GM12873 (cell line): ENCODE data around the gene JMJD6.

Source experiments
- TF ChIP-seq, protein P1 (sequence below): IDR thresholded peaks from 2 replicates; pipeline ENCODE4 v1.5.1; 2012; ENCODE audit warnings: low read depth, mild to moderate bottlenecking, moderate library complexity, low read length, control low read depth; ENCODE audit not compliant: insufficient read depth; ENCODE audit errors: missing control alignments

Gene JMJD6

GRCh38 chr17:76690596-76691280, 35.7 kb downstream of the JMJD6 start:
- TF ChIP-seq, protein P1, sequence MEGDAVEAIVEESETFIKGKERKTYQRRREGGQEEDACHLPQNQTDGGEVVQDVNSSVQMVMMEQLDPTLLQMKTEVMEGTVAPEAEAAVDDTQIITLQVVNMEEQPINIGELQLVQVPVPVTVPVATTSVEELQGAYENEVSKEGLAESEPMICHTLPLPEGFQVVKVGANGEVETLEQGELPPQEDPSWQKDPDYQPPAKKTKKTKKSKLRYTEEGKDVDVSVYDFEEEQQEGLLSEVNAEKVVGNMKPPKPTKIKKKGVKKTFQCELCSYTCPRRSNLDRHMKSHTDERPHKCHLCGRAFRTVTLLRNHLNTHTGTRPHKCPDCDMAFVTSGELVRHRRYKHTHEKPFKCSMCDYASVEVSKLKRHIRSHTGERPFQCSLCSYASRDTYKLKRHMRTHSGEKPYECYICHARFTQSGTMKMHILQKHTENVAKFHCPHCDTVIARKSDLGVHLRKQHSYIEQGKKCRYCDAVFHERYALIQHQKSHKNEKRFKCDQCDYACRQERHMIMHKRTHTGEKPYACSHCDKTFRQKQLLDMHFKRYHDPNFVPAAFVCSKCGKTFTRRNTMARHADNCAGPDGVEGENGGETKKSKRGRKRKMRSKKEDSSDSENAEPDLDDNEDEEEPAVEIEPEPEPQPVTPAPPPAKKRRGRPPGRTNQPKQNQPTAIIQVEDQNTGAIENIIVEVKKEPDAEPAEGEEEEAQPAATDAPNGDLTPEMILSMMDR: no peak

- TF ChIP-seq, protein P1: no peak
Measured at GRCh38 chr17:76689859-76690258, 36.5 kb downstream of the JMJD6 start.

- TF ChIP-seq, protein P1: no peak
Measured at GRCh38 chr17:76688165-76688622, 38.2 kb downstream of the JMJD6 start.

GRCh38 chr17:76687298-76688164, 38.9 kb downstream of the JMJD6 start:
- TF ChIP-seq, protein P1: no peak

- TF ChIP-seq, protein P1: no peak
Measured at GRCh38 chr17:76686538-76687297, 39.7 kb downstream of the JMJD6 start.

DNA sequence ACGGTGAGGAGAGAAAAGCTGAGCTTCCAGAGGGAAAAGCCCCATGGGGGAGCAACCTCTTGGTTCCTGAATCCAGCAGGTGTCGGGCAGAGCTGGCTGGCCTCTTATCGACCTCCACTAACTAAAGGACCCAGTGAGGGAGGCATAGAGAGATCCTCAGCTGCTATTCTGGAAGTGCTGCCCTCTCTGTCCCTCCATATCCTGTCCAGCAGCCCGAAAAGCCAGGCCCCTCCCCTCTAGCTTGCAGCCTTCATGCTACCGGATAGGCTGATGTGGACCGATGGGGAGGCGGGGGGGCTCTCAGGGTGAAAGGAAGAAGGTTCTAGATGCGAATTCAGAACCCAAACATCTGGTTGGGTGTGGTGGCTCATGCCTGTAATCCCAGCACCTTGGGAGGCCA, 40.6 kb downstream of the JMJD6 start:
- TF ChIP-seq, protein P1: no peak

DNA sequence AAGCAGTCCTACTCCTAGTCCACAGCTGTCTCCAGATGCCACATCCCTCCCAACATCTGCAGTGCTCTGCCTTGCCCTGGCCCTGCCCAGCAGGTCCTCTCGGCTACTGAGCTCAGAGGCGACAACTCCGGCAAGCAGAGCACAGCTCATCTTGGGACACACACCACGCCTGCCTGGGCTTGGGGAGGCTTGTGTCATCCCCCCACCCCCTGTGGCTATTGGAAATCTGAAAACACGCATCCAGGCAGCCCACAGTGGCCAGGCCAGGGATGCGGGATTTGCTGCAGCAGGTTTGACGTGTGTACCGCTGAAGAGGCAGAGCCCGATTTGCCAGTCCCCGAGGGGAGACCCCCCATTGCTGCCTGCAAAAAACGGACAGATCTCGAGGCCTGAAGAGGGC, 41.0 kb downstream of the JMJD6 start:
- TF ChIP-seq, protein P1: no peak
